GM23248 (cell line): Measurements from ENCODE around the gene SNRNP40. TPM values are rescaled to one million over a fixed set of nuclear protein-coding genes. Genes with fewer than 3 reads are reported as not detected.

Source experiments
- DNase-seq: peaks from one replicate; pipeline ENCODE4 v3.0.0-alpha.2; 2015
- H2AFZ ChIP-seq: fragments of 200-600 bp; sonication (generic); 2 replicates; pipeline ENCODE4 v1.6.1; 2016; ENCODE audit warnings: antibody characterized with exemption
- H3F3A ChIP-seq: fragments of 200-600 bp; sonication (generic); 2 replicates; pipeline ENCODE4 v1.6.1; 2016; ENCODE audit warnings: mild to moderate bottlenecking, antibody characterized with exemption, mixed run types; ENCODE audit not compliant: insufficient read depth
- H3K27ac ChIP-seq: fragments of 200-600 bp; sonication (generic); 2 replicates; pipeline ENCODE4 v1.5.1; 2016; ENCODE audit warnings: mild to moderate bottlenecking
- H3K27me3 ChIP-seq: fragments of 200-600 bp; sonication (generic); replicated peaks from 2 replicates; pipeline ENCODE4 v1.6.1; 2016; ENCODE audit warnings: mild to moderate bottlenecking; ENCODE audit not compliant: insufficient read depth
- H3K36me3 ChIP-seq: fragments of 200-600 bp; sonication (generic); 2 replicates; pipeline ENCODE4 v1.6.1; 2016; ENCODE audit warnings: low read depth, mild to moderate bottlenecking
- H3K4me1 ChIP-seq: fragments of 200-600 bp; sonication (generic); 2 replicates; pipeline ENCODE4 v1.6.1; 2016; ENCODE audit warnings: mild to moderate bottlenecking; ENCODE audit not compliant: insufficient read depth
- H3K4me2 ChIP-seq: fragments of 200-600 bp; sonication (generic); one replicate; pipeline ENCODE4 v1.6.1; 2016; ENCODE audit warnings: mild to moderate bottlenecking; ENCODE audit not compliant: unreplicated experiment
- H3K4me3 ChIP-seq: fragments of 200-600 bp; sonication (generic); 2 replicates; pipeline ENCODE4 v1.5.1; 2016; ENCODE audit warnings: mild to moderate bottlenecking
- H3K79me2 ChIP-seq: fragments of 200-600 bp; sonication (generic); 2 replicates; pipeline ENCODE4 v1.6.1; 2016; ENCODE audit warnings: mild to moderate bottlenecking; ENCODE audit not compliant: insufficient read depth
- H3K9ac ChIP-seq: fragments of 200-600 bp; sonication (generic); 2 replicates; pipeline ENCODE4 v1.6.1; 2016; ENCODE audit warnings: mild to moderate bottlenecking
- H3K9me2 ChIP-seq: fragments of 200-600 bp; sonication (generic); 2 replicates; pipeline ENCODE4 v1.6.1; 2016; ENCODE audit warnings: mixed run types, mild to moderate bottlenecking, moderate library complexity; ENCODE audit not compliant: insufficient read depth
- H3K9me3 ChIP-seq: fragments of 200-600 bp; sonication (generic); one replicate; pipeline ENCODE4 v1.6.1; 2017; ENCODE audit warnings: low read depth
- H4K20me1 ChIP-seq: fragments of 200-600 bp; sonication (generic); 2 replicates; pipeline ENCODE4 v1.6.0; 2016; ENCODE audit not compliant: insufficient read depth
- EZH2 ChIP-seq: fragments of 200-600 bp; sonication (generic); IDR thresholded peaks from 2 replicates; pipeline ENCODE4 v1.6.1; 2018; ENCODE audit warnings: antibody characterized with exemption, mild to moderate bottlenecking; ENCODE audit not compliant: insufficient read depth, poor library complexity, severe bottlenecking
- EZH2phosphoT487 ChIP-seq: fragments of 200-600 bp; sonication (generic); IDR thresholded peaks from 2 replicates; pipeline ENCODE4 v1.6.1; 2018; ENCODE audit warnings: antibody characterized with exemption, moderate library complexity, mild to moderate bottlenecking, low read depth; ENCODE audit not compliant: insufficient read depth
- WGBS, 2 experiments: methylation state at CpG; one replicate each; pipeline ENCODE4 v1.1.6; 2015 to 2017; ENCODE audit warnings: low lambda C conversion rate in 2 of 2, low coverage in 1 of 2; ENCODE audit errors: missing lambda C conversion rate in 2 of 2; 5-methylcytosine and 5-hydroxymethylcytosine counted together
- in situ Hi-C: fragments of 300-500 bp; cut with MboI; formaldehyde crosslinking; loops from 2 replicates; pipeline ENCODE4 v1.15.0; 2020
- polyA plus RNA-seq: library from polyadenylated mRNA; unstranded; fragments of >200 nt; fragmentation: Nextera tagmentation; extraction: Ambion mirVana; gene quantifications from 2 replicates; pipeline ENCODE4 v1.2.1, GENCODE V29; 2016
- total RNA-seq: library from RNA; depleted of rRNA; stranded (reverse); fragments of >200 nt; shearing (Covaris generic); gene quantifications from 2 replicates; pipeline ENCODE4 v1.2.3, GENCODE V29; 2014

The SNRNP40 gene
- total and polyA plus RNA-seq, 2 experiments from 2014 or later, result 51.5 to 57.6 TPM

- H3K4me2 ChIP-seq, result peak within 1 kb of the TSS; percentile 43
- no peaks in the 10 kb centered on the region for H4K20me1 ChIP-seq
- peaks cover 52% of the 10 kb centered on the region for H3K27me3 ChIP-seq
- peak within 1 kb of the TSS; percentile 33; the same call in 1 of the 2 replicates for H2AFZ ChIP-seq
- peaks cover 6% of the 10 kb centered on the region; the same call in 1 of the 2 replicates for H3K4me1 ChIP-seq
- H3K9ac ChIP-seq, result no peak within 1 kb of the TSS
- H3K27ac ChIP-seq, result no peak within 1 kb of the TSS
- peak within 1 kb of the TSS; percentile 54 for H3K4me3 ChIP-seq
- peak; percentile 66 for DNase-seq
- no peaks in the 10 kb centered on the region for H3K36me3 ChIP-seq
- no peaks in the 10 kb centered on the region for H3K9me2 ChIP-seq
- TF ChIP-seq EZH2phosphoT487 (no peak), EZH2 (peak; percentile 51)
- no peaks in the 10 kb centered on the region for H3K9me3 ChIP-seq
- WGBS, 2 experiments, result 2 to 7% methylated on average over 36 to 52 of the region's 57 CpGs
- in situ Hi-C loops, result no loop called here
- H3K79me2 ChIP-seq, result no peaks in the 10 kb centered on the region
- H3F3A ChIP-seq, result peaks cover 10% of the 10 kb centered on the region; the same call in 1 of the 2 replicates
Observed at GRCh38 chr1:31239653-31240241, 56.8 kb downstream of the SNRNP40 start, which contains the start of gene NKAIN1. TSS of gene NKAIN1 (minus strand) at chr1:31239887. CDS start at chr1:31239547, 340 bp downstream.

GRCh38 chr1:31238986-31239613, 57.5 kb downstream of the SNRNP40 start:
- Histone ChIP-seq H3K4me3 (peak overlapping the region; percentile 48; the same call in 1 of the 2 replicates), H3K9me2 (no peaks in the 10 kb centered on the region), H3K36me3 (no peaks in the 10 kb centered on the region), H3K4me1 (no peaks in the 10 kb centered on the region; the same call in 1 of the 2 replicates), H3K9me3 (no peaks in the 10 kb centered on the region), H4K20me1 (no peaks in the 10 kb centered on the region), H3K9ac (no peak overlapping the region), H3K4me2 (peak overlapping the region; percentile 7), H2AFZ (peak overlapping the region; percentile 33; the same call in 1 of the 2 replicates), H3K27me3 (peaks cover 52% of the 10 kb centered on the region), H3K27ac (no peak overlapping the region), H3F3A (peaks cover 6% of the 10 kb centered on the region; the same call in 1 of the 2 replicates), H3K79me2 (no peaks in the 10 kb centered on the region)
- in situ Hi-C loops, result no loop called here
- TF ChIP-seq EZH2 (peak; percentile 56), EZH2phosphoT487 (no peak)
- DNase-seq, result peak; percentile 44
- WGBS, 2 experiments, result 0 to 3% methylated on average over 37 to 41 of the region's 56 CpGs

GRCh38 chr1:31238612-31238985, 58.0 kb downstream of the SNRNP40 start:
- H3K4me3 ChIP-seq, result peak overlapping the region; percentile 48; the same call in 1 of the 2 replicates
- 0 out of 2 replicates have a peak, but pooled peaks cover under 1% of the 10 kb centered on the region for H3F3A ChIP-seq
- H3K9me3 ChIP-seq, result no peaks in the 10 kb centered on the region
- WGBS, 2 experiments, result 16 to 23% methylated on average over 4 of the region's 4 CpGs
- no peaks in the 10 kb centered on the region for H3K4me1 ChIP-seq
- H3K9ac ChIP-seq, result no peak overlapping the region
- H2AFZ ChIP-seq, result 0 out of 2 replicates have a peak overlapping the region, but pooled peaks have one; percentile 33
- no peaks in the 10 kb centered on the region for H3K36me3 ChIP-seq
- no peak for DNase-seq
- H3K9me2 ChIP-seq, result no peaks in the 10 kb centered on the region
- in situ Hi-C loops, result no loop called here
- H3K27ac ChIP-seq, result no peak overlapping the region
- no peaks in the 10 kb centered on the region for H3K79me2 ChIP-seq
- H3K4me2 ChIP-seq, result peak overlapping the region; percentile 7
- H4K20me1 ChIP-seq, result no peaks in the 10 kb centered on the region
- H3K27me3 ChIP-seq, result peaks cover 56% of the 10 kb centered on the region
- TF ChIP-seq EZH2phosphoT487, result no peak
- TF ChIP-seq EZH2, result no peak

- Histone ChIP-seq H3F3A (no peaks in the 10 kb centered on the region), H3K27ac (no peak overlapping the region), H3K4me3 (no peak overlapping the region), H3K9ac (no peak overlapping the region), H3K4me2 (no peak overlapping the region), H3K36me3 (no peaks in the 10 kb centered on the region), H3K27me3 (peaks cover 48% of the 10 kb centered on the region), H3K9me3 (no peaks in the 10 kb centered on the region), H4K20me1 (no peaks in the 10 kb centered on the region), H3K4me1 (no peaks in the 10 kb centered on the region), H2AFZ (no peak overlapping the region), H3K79me2 (no peaks in the 10 kb centered on the region), H3K9me2 (no peaks in the 10 kb centered on the region)
- DNase-seq, result no peak
- WGBS, 2 experiments, result 60 to 63% methylated on average over 4 of the region's 4 CpGs
- TF ChIP-seq EZH2phosphoT487 (no peak), EZH2 (no peak)
- in situ Hi-C loops, result no loop called here
Observed at GRCh38 chr1:31234870-31235269, 61.7 kb downstream of the SNRNP40 start.
